T-helper 2 cell treated with Interferon-gamma antibody and Interleukin-4, amounts not matched to agents 100 ng/mL and 5 ng/mL, for 36 hours (primary cell): Measurements from ENCODE around the gene SFT2D2. TPM values are rescaled to one million over a fixed set of nuclear protein-coding genes. Genes with fewer than 3 reads are reported as not detected.

ENCODE experiments used
- intact Hi-C: fragments of 100-400 bp; cut with micrococcal nuclease; formaldehyde crosslinking; loops from one replicate; pipeline ENCODE4 v1.15.1; 2023
- total RNA-seq: library from RNA; stranded (reverse); gene quantifications from 2 replicates; pipeline ENCODE4 v1.2.3, GENCODE V29; 2022

SFT2D2 gene
- total RNA-seq, 1 donor from 2014 or later: 87.3 TPM

DNA sequence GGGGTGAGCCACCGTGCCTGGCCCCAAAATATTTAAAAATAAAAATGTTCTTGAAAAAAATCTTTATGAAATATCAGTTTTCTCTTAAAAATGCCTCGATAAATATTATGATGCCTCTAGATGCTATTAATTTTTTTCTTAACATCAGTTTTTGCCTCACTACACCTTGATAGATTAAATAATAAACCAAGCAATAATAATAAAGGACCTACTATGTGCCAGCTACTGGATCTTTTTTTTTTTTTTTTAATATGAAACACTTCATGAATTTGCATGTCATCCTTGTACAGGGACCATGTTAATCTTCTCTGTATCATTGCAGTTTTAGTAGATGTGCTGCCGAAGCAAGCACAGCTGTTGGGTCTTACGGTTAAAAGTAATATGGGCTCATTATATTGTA lies 37.3 kb downstream of the SFT2D2 start:
- intact Hi-C loops: no loop called here

DNA sequence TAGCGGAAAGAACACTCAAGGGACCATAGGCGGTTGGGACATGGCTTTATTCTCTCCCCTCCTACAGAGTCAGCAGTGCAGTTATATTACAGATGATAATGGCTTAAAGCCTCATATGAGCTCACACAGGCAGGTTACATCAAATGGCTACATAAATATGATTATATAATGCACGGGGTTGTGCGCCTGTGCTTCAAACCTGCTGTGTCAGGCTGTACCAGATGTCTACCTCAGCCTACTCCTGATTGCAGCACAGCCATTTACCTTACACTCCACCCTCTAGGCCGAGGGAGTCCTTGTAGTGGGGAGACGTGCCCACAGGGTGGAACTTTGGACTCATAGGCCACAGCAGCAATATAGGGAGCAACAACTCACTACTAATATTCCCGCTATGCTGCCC lies 38.5 kb downstream of the SFT2D2 start:
- intact Hi-C loops: no loop called here

DNA sequence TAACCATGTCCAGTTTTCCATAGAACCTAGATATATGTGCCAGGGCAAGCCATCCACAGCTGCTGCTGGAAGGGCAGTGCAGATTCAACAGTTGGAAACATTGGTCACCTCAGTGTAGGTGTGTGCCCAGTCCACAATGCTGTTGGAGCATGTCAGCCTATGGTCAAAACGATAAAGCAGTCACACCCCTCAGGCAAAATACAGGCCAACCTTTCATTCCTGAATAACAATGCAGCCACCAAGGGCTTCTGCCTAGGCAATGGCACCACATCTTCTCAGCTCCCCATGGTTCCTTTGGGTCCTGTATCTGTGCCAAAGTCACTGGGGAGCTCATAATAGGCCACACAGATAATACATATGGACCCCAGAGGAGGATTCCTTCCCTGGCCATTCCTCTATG lies 39.8 kb downstream of the SFT2D2 start:
- intact Hi-C loops: no loop called here

DNA sequence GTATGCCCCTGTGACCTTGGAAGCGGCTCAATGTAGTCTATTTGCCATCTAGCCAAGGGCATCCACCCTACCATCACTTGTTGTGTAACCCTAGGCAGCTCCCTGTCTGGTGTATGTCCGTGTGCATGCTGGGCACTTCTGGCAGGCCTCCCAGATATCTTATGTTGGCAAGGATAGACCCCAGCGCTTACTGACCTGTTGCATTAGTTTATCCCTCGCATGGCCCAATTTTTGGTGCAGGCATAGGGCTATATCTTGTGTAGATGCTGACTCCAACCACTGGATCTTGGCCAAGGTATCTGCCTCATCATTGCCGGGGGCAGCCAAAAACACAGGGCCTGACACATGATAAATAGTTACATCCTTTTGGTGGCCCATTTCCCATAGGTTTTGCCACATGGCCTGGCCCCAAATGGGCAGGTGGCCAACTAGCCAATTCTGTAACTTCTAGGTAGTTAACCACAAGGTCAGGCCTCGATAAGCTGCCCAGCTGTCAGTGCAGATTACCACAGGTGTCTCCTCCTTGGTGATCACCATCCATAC lies 40.9 kb downstream of the SFT2D2 start:
- intact Hi-C loops: no loop called here

DNA sequence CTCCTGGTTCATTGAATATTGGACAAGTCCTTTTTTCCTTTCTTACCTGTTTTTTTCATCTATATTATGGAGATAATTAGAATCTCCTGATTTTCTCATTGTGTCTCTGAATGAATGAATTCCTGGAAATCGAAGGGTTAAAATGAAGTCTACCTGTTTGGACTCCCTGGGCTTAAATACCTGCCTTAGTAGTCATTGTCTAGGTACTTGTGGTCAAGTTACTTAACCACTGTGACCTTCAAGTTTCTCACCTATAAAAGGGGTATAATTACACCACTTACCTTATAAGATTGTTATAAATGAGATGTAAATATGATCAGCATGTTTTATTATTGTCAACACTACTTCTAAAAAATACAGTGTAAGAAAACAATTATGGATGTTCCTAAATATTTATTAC lies 45.8 kb downstream of the SFT2D2 start:
- intact Hi-C loops: no loop called here

DNA sequence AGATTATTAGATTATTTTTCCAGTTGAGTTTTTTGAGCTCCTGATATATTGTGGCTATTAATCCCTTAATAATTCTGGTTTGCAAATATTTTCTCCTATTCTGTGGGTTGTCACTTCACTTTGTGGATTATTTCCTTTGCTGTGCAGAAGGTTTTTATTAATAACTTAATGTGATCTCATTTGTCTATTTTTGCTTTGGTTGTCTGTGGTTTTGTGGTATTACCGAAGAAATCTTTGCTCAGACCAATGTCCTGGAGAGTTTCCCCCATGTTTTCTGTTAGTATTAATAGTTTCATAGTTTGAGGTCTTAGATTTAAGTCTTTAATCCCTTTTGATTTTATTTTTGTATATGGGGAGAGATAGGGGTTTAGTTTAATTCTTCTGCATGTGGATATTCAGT lies 47.8 kb downstream of the SFT2D2 start:
- intact Hi-C loops: no loop called here

DNA sequence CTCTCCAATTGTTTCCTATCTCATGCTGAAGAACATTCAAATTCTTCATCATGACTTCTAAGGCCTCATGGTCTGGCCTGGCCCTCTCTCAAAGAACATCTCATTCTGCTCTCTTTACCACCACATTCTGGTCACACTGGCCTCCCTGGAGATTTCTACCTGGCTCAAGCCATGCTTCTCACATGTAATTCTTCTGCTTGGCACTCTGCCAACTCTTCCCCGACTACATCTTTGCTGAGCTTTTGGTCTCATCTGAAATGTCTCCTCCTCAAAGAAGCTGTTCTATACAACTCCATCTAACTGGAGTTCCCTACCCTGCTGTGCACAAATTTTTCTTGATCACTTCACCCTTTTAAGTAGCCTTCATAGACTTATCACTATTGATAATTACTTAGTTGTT lies 53.4 kb downstream of the SFT2D2 start:
- intact Hi-C loops: no loop called here

DNA sequence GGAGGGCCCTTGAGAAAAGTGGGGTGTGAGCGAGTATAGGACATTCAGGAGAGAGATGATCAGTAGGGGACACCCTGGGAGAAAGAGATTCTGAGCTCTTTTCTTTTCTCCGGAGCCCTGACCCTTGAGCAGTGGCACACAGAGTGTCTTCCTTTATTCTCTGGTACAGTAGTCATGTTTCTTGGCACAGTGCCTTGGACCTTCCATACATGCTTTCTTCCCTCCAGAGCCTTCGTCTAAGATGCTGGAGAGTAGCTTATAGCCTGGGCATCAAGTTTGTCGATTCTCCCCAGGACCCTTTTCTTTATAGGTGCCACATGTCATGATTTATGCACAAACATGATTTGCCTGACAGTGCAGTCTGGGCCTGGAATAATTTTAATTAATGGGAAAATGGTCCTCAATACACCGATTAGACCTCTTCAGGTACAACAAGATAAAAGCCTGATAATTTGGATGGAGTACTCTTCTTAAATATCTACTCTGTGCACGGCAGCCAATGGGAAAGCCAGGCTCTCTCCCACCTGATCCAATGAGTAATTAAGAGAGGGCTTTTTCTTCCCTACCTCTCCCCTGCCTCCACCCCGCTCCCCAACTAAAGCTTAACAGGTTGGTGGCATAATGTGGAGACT lies 54.6 kb downstream of the SFT2D2 start, which contains the start of gene TBX19:
Gene TBX19, plus strand, starts transcription at position 582 of the 632 bp plus-strand sequence. CDS start 214 bp downstream, outside the sequence.
- intact Hi-C loops: no loop called here

DNA sequence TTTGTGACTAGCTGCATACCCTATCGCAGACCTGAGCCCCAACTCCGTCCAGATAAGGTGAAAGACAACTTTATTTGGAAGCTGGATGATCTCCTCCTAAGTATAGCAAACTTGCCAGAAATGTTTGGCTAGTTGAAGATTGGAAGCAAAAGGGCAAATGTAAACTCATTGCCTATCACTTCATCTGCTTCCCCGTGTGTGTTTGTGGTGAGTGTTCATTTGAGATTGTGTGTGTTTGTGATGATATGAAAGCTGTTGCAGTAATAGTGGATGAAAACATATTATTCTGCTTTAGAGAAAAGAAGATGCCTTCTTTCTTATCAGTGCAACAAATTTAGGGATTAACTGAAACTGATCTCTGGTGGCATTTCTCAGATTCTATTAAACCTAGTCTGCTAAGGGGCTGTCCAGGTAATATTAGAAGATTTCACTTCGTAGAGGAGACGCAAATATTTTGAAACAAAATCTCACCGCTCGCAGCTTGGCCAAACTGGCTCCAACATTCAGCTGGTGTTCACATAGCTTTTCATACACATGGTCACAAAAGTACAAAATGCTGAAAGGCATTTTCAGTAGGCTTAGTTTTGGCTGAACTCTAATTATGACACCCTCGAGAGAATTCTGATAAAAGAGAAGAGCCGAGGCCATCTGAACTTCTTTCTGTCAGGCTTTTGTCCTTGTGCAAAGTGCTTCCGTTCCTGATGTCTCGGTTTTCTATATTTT lies 56.0 kb downstream of the SFT2D2 start:
- intact Hi-C loops: no loop called here

DNA sequence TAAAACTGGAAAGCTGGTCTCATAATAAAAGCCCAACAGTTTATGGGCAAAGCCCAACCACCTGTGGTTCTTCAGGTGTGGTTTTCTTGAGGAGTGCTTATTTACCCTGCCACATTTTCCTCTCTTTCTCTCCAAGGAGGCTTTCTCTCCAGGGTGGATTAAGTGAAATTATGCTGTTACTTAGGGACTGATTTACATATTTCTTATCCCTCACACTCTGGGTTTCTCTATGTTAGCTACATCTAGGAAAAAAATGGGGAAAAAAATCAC lies 59.7 kb downstream of the SFT2D2 start:
- intact Hi-C loops: no loop called here

DNA sequence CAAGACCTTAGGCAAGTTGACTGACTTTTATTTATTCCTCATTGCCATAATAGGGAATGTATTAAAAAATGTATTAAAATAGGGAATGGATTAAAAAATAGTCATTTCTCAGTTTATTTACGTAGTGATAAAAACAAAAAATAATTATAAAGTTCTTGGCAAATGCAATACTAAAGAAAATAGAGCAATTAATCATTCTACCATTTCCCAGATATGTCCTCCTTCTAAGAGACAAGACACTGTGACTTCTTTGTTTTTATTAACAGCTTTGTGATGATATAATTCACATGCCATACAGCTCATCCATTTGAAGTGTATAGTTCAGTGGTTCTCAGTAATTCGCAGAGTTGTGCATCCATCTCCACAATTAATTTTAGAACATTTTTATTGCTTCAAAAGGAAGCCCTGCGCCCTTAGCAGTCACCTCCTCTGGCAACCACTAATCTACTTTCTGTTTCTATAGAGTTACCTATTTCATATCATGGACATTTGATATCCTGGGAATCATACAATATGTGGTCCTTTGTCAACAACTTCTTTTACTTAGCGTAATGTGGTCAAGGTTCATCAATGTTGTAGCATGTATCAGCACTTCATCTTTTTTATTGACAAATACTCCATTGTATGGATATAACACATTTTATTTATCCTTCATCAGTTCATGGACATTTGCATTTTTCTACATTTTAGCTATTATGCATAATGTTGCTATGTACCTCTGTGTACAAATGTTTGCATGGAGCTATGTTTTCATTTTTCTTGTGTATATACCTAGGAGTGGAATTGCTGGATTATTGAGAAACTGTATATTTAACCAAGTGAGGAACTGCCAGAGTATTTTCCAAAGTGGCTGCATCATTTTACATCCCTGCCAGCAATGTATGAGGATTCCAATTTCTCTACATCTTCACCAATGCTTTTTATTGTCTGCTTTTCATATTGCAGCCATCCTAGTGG lies 60.4 kb downstream of the SFT2D2 start:
- intact Hi-C loops: no loop called here

DNA sequence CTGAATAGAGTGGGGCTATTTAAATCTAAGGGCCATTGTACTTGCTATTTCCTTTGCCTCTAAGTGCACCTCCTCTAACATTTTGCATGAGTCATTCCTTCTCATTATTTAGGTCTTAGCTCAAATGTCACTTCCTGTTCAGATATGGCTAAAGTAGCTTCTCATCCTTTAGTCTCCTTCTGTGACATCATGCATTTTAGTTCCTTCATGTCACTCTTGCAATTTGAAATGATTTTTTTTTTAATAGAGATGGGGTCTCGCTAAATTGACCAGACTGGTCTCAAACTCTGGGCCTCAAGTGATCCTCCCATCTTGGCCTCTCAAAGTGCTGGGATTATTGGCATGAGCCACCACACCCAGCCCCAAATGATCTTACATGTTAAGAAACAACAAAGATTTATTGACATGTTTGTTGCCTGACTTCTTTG lies 61.4 kb downstream of the SFT2D2 start:
- intact Hi-C loops: no loop called here

DNA sequence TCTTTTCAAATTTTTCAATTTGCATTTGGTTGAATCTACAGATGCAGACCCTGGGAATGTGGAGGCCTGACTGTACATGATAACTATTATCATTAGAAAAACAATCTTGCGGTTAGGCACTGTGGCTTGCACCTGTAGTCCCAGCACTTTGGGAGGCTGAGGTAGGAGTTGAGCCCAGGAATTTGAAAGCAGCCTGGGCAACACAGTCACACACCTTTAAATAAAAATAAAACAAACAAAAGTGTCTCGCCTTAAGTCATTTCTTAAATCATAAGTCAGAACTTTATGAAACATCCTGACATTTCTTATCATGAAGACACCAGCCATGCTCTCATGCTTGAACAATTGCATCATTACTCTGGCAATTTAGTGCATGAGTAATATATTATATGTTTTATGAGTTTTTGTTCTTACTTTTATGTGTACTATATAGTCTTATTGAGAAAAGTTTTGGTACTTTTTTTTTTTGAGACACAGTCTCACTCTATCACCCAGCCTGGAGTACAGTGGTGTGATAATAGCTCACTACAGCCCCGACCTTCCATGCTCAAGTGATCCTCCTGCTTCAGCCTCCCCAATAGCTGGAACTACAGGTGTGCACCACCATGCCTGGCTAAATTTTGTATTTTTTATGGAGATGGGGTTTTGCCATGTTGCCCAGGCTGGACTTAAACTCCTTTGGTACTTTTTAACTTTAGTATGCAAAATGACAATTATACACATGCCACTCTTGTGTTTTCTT lies 62.7 kb downstream of the SFT2D2 start:
- intact Hi-C loops: no loop called here

DNA sequence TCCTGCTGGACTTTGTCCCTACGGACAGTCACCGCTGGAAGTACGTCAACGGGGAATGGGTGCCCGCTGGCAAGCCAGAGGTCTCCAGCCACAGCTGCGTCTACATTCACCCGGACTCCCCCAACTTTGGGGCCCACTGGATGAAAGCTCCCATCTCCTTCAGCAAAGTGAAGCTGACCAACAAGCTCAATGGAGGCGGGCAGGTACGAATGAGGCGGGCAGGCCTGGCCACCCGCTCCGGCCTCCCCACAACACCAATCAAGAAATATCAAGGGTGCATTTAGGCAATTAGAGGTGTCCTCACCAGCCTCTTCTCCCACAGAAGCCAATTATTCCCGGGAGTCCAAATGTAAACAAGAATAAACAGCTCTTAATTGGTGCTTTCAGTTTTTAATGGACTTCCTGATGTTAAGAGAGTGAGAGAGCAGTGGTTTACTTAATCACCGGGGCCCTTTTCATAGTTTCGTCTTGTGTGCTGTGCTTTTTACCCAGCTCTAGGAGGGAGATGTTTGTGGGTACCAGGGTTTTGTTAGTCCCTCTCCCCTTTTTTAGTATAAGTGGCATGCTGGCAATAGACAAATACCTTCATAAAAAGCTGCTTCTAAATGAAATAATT lies 65.5 kb downstream of the SFT2D2 start:
- intact Hi-C loops: no loop called here

DNA sequence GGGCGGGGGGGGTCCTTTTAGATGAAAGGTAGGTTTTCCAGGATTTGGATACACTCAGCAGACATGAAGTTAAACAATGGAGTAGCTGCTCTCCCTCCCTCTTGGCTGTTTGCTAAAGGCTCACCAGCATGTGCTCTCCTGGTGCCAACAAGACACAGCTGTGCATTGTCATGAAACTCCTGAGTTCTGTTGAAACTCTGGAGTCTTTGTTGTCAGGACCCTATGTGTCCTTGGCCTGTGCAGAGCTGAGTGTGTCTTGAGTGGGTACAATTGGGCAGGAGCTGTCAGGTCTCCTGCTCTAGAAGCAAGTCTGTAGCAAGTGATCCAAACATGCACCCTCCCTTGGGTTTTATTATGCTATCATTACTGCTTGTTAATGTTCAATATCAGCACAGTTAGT lies 67.6 kb downstream of the SFT2D2 start:
- intact Hi-C loops: no loop called here

DNA sequence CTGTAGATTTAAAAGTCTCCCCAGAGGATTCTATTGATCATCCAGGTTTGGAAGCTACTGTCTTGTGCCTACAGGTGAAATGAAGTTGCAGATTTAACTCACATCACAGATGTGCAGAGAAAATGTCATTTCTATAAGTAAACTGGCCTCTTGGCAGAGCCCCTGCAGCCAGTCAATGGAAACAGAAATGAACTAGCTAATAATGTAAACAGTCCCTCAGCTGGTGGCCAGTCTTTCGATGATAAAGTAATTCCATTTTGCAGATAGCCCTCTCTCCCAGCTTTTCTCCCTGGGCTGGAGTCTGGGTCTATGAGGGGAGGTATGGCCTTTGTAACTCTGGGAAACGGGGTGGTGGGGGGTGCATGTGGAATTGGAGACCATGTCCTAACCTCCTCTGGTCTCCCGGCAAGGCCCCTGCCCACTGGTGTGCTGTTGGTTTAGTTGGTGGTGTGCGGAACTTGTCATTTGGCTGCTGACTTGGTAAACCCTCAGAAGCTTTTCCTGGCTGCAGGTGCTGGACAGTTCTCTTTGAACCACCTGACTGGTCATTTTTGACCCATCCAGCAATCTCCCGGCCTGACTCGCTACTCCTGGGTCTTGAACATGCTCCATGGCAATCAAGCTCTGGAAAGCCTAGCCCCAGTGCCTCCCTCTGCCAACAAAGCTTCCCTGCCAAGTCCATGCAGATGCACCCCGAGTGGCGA lies 69.8 kb downstream of the SFT2D2 start:
- intact Hi-C loops: no loop called here

DNA sequence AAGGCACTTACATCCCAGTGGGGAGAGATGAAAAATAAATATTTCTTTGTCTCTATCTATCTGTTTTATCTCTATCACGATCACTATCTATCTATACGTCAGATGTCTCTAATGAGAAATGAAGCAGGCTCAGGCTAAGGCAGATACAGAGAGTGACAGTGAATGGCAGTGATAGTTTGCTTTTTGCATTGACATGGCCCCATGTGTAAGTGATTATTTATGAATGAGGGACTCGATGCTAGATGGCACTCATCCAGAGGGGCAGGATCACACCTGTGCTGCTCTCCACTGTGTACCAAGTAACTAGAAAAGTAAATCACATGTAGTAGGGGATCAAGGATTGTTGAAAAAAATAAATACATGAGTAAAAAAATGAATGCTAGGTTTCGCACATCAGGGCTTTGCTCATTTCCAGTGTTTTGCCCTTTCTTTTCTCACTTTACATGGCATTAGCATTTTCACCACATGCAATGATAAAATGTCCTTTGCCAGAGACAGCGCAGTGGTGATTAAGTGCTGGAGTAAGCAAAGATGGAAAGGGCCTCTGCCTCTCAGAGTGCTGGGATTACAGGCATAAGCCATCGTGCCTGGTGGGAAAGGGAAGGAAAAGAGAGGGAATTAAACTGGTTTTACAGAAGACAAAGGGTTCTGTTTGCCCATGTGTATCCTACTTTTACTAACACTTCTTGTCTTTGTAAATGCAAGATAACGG lies 71.4 kb downstream of the SFT2D2 start:
- intact Hi-C loops: no loop called here

DNA sequence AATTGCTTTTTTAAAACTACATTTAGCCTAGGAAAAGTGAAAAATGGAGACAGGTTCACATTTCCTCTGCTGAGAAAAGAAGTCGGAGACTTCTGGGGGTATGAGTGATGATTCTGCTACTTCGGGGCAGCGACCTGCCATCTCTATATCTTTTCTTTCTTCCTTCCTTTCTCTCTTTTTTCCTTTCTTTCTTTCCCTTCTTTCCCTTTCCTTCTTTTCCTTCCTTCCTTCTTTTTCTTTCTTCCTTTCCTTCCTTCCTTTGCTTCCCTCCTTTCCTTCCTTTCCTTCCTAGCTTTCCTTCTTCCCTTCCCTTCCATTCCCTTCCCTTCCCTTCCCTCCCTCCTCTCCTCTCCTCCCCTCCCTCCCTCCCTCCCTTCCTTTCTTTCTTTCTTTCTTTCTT lies 72.6 kb downstream of the SFT2D2 start:
- intact Hi-C loops: no loop called here

DNA sequence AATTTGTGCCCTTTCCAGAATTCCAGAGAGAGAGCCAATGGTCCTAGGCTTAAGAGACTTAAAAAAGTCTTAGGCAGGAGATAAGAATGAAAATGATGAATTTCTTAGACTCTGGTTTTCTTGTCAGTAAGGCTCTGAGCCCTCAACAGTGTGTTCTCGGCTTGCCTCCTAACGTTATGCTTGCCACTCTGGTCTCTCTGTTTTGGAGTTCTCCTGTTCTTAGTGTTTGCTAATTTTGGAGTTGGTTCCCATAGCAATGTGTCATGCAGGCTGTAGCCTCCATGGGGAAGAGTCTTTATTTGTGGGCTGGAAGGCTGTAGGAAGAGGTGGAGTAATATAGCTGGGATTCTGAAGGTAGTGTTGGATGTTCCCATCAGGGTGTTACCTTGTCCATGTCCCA lies 74.8 kb downstream of the SFT2D2 start:
- intact Hi-C loops: no loop called here
